ENCODE results near the gene VIP.

Gene VIP

DNA sequence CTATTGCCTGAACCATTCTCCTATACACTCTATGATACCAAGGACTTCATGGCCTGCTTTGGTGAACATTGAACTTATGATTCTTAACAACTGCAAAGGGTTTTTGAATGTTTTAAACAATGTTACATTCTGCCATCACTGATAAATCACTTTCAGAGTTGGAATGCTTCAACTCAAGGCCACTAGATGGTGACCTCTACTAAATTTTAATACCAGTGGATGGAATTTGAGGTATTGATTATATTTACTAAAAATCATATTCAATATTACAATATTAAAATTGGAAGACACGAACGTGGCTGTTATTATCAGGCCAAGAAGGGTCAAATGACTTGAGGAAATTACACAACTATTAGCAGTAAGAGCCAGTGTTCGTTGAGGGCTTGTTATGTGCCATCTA is 34.3 kb upstream of the VIP start:
- TF ChIP-seq, protein P1, sequence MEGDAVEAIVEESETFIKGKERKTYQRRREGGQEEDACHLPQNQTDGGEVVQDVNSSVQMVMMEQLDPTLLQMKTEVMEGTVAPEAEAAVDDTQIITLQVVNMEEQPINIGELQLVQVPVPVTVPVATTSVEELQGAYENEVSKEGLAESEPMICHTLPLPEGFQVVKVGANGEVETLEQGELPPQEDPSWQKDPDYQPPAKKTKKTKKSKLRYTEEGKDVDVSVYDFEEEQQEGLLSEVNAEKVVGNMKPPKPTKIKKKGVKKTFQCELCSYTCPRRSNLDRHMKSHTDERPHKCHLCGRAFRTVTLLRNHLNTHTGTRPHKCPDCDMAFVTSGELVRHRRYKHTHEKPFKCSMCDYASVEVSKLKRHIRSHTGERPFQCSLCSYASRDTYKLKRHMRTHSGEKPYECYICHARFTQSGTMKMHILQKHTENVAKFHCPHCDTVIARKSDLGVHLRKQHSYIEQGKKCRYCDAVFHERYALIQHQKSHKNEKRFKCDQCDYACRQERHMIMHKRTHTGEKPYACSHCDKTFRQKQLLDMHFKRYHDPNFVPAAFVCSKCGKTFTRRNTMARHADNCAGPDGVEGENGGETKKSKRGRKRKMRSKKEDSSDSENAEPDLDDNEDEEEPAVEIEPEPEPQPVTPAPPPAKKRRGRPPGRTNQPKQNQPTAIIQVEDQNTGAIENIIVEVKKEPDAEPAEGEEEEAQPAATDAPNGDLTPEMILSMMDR (conservative IDR thresholded peaks at IDR 0.05; ENCODE audit: low read depth, low read length): no peak
- H2AFZ ChIP-seq (ENCODE audit: low read depth): no peak overlapping the region
- H3K79me2 ChIP-seq (ENCODE audit: insufficient read depth, low read depth): no peaks in the 10 kb centered on the region
- H4K20me1 ChIP-seq (ENCODE audit: insufficient read depth): no peaks in the 10 kb centered on the region
- H3K4me3 ChIP-seq (IDR thresholded peaks at IDR 0.05; ENCODE audit: insufficient read depth, low read depth, low read length): no peak overlapping the region
- no peak overlapping the region for H3K4me2 ChIP-seq
- no peaks in the 10 kb centered on the region for H3K4me1 ChIP-seq (ENCODE audit: low read depth, poor library complexity, severe bottlenecking)
- H3K27me3 ChIP-seq (ENCODE audit: insufficient read depth, low read depth): no peaks in the 10 kb centered on the region
- no peaks in the 10 kb centered on the region for H3K36me3 ChIP-seq (ENCODE audit: insufficient read depth)
- no peak overlapping the region for H3K27ac ChIP-seq
- H3K9ac ChIP-seq: no peak overlapping the region

DNA sequence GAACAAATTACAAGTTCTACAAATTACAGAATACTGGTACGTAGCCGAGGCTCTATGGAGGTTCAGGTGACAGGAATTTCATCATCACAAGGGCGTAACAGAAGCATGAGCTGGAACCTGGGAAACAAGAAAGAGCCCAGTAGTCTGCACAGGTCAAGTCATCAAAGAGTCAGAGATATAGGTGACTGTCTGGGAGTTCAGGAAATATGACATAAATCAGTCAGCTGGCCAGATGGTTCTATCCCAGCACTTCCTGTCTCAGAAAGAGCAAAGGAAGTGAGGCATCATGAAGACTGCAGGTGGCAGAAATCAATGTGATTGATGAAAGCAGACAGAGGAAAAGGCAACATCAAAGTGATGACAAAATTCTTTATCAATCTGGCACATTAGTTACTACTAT is 29.6 kb upstream of the VIP start:
- no peak overlapping the region for H3K9ac ChIP-seq
- no peak overlapping the region for H3K4me2 ChIP-seq
- H2AFZ ChIP-seq (ENCODE audit: low read depth): no peak overlapping the region

DNA sequence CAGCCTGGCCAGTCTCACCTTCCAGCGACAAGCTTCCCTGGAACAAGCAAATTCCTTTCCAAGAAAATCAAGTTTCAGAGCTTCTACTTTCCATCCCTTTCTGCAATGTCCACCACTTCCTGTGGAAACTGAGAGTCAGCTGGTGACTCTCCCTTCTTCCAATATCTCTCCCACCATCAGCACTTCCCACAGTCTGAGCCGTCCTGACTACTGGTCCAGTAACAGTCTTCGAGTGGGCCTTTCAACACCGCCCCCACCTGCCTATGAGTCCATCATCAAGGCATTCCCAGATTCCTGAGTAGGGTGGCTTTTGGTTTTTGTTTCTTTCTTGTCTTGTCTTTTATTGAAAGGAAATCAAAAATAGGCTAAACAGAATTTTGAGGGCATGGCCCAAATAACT is 28.6 kb upstream of the VIP start:
- Histone ChIP-seq H3K4me3 (IDR thresholded peaks at IDR 0.05; ENCODE audit: insufficient read depth, low read depth, low read length) (no peak overlapping the region), H2AFZ (ENCODE audit: low read depth) (no peak overlapping the region)
- TF ChIP-seq, protein P1 (conservative IDR thresholded peaks at IDR 0.05; ENCODE audit: low read depth, low read length): no peak

More for the DNA sequence above, 29.6 kb upstream of the VIP start:
- H3K4me3 ChIP-seq (IDR thresholded peaks at IDR 0.05; ENCODE audit: insufficient read depth, low read depth, low read length): no peak overlapping the region
- H4K20me1 ChIP-seq (ENCODE audit: insufficient read depth): no peaks in the 10 kb centered on the region
- no peaks in the 10 kb centered on the region for H3K79me2 ChIP-seq (ENCODE audit: insufficient read depth, low read depth)
- no peaks in the 10 kb centered on the region for H3K36me3 ChIP-seq (ENCODE audit: insufficient read depth)
- TF ChIP-seq, protein P1 (conservative IDR thresholded peaks at IDR 0.05; ENCODE audit: low read depth, low read length): no peak
- H3K27ac ChIP-seq: no peak overlapping the region
- no peaks in the 10 kb centered on the region for H3K27me3 ChIP-seq (ENCODE audit: insufficient read depth, low read depth)
- H3K4me1 ChIP-seq (ENCODE audit: low read depth, poor library complexity, severe bottlenecking): no peaks in the 10 kb centered on the region

DNA sequence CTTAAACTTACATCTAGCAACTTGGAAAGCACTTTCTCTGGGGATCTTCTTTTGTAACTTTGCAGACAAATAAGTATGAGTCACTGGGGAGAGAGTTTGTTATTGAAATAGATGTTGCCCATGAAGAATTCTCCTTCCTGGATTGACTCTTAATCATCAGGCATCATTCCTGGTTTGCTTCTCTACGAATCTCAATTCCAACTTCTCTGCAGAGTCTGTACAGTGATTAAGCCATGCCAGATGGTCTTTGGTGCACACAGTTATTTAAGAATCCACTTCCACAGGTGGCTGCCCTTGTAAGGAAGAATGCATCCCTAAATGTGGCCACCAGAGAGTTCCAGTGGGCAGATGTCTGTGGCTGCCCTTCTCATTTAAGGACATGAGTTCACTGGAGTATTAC is 27.2 kb upstream of the VIP start:
- no peak overlapping the region for H2AFZ ChIP-seq (ENCODE audit: low read depth)
- no peaks in the 10 kb centered on the region for H3K36me3 ChIP-seq (ENCODE audit: insufficient read depth)
- H3K4me1 ChIP-seq (ENCODE audit: low read depth, poor library complexity, severe bottlenecking): no peaks in the 10 kb centered on the region
- H3K9ac ChIP-seq: no peak overlapping the region
- H3K79me2 ChIP-seq (ENCODE audit: insufficient read depth, low read depth): no peaks in the 10 kb centered on the region
- H3K27ac ChIP-seq: no peak overlapping the region
- H3K4me3 ChIP-seq (IDR thresholded peaks at IDR 0.05; ENCODE audit: insufficient read depth, low read depth, low read length): no peak overlapping the region
- H4K20me1 ChIP-seq (ENCODE audit: insufficient read depth): no peaks in the 10 kb centered on the region
- no peak overlapping the region for H3K4me2 ChIP-seq
- TF ChIP-seq, protein P1 (conservative IDR thresholded peaks at IDR 0.05; ENCODE audit: low read depth, low read length): no peak
- no peaks in the 10 kb centered on the region for H3K27me3 ChIP-seq (ENCODE audit: insufficient read depth, low read depth)

More for the DNA sequence above, 28.6 kb upstream of the VIP start:
- H3K27ac ChIP-seq: no peak overlapping the region
- no peak overlapping the region for H3K9ac ChIP-seq
- H3K79me2 ChIP-seq (ENCODE audit: insufficient read depth, low read depth): no peaks in the 10 kb centered on the region
- no peaks in the 10 kb centered on the region for H3K4me1 ChIP-seq (ENCODE audit: low read depth, poor library complexity, severe bottlenecking)
- H3K36me3 ChIP-seq (ENCODE audit: insufficient read depth): no peaks in the 10 kb centered on the region
- no peaks in the 10 kb centered on the region for H3K27me3 ChIP-seq (ENCODE audit: insufficient read depth, low read depth)
- H3K4me2 ChIP-seq: no peak overlapping the region
- H4K20me1 ChIP-seq (ENCODE audit: insufficient read depth): no peaks in the 10 kb centered on the region
